GM23338 (cell line): ENCODE results near the gene KPNA6.

Source experiments
- CREB1 ChIP-seq: fragments of 250-450 bp; sonication (Bioruptor Pico); IDR thresholded peaks from 2 replicates; pipeline ENCODE4 v1.5.0; 2020; ENCODE audit warnings: low read depth, mild to moderate bottlenecking, moderate library complexity
- CTCF ChIP-seq, 2 experiments: fragments of 200-600 bp in 1 of 2; sonication (generic) in 1 of 2; conservative IDR thresholded peaks; 2 replicates each; pipeline versions ENCODE4 v1.5.1 to v1.6.1; 2016 to 2017; ENCODE audit warnings: antibody characterized with exemption in 2 of 2, low read depth in 2 of 2, mild to moderate bottlenecking in 2 of 2, moderate library complexity in 1 of 2
- ETS1 ChIP-seq: IDR thresholded peaks from 2 replicates; pipeline ENCODE4 v1.6.1; 2016; ENCODE audit warnings: antibody characterized with exemption
- EZH2 ChIP-seq: fragments of 200-600 bp; sonication (generic); IDR thresholded peaks from one replicate; pipeline ENCODE4 v1.8.0; 2017; ENCODE audit warnings: antibody characterized with exemption, mild to moderate bottlenecking, low read depth; ENCODE audit not compliant: unreplicated experiment
- EZH2phosphoT487 ChIP-seq: fragments of 200-600 bp; sonication (generic); IDR thresholded peaks from one replicate; pipeline ENCODE4 v1.8.1; 2018; ENCODE audit warnings: antibody characterized with exemption; ENCODE audit not compliant: unreplicated experiment
- JUNB ChIP-seq: IDR thresholded peaks from one replicate; pipeline ENCODE4 v1.6.1; 2016; ENCODE audit warnings: antibody characterized with exemption; ENCODE audit not compliant: unreplicated experiment
- NANOG ChIP-seq: IDR thresholded peaks from 2 replicates; pipeline ENCODE4 v1.6.1; 2016; ENCODE audit warnings: antibody characterized with exemption, borderline replicate concordance
- POLR2AphosphoS5 ChIP-seq: IDR thresholded peaks from 2 replicates; pipeline ENCODE4 v1.6.1; 2016; ENCODE audit warnings: antibody characterized with exemption, low read depth
- REST ChIP-seq: IDR thresholded peaks from one replicate; pipeline ENCODE4 v1.6.1; 2018; ENCODE audit warnings: antibody characterized with exemption; ENCODE audit not compliant: unreplicated experiment
- STAT1 ChIP-seq: IDR thresholded peaks from one replicate; pipeline ENCODE4 v1.6.1; 2016; ENCODE audit warnings: antibody characterized with exemption; ENCODE audit not compliant: unreplicated experiment
- ZNF331 ChIP-seq: fragments of 250-450 bp; sonication (Bioruptor Pico); IDR thresholded peaks from 2 replicates; pipeline ENCODE4 v1.5.0; 2020; ENCODE audit warnings: low read depth, mild to moderate bottlenecking, moderate library complexity
- ZNF462 ChIP-seq: fragments of 250-450 bp; sonication (Bioruptor Pico); IDR thresholded peaks from 2 replicates; pipeline ENCODE4 v1.5.0; 2020; ENCODE audit warnings: mild to moderate bottlenecking, moderate library complexity

GRCh38 chr1:32063261-32063681 lies 44.6 kb upstream of the KPNA6 start:
- TF ChIP-seq CTCF (conservative IDR thresholded peaks at IDR 0.05; ENCODE audit: low read depth in 2 of 2) (peak; percentile 56 to 57), POLR2AphosphoS5 (no peak), EZH2phosphoT487 (no peak), ETS1 (no peak), CREB1 (CRISPR knock-in tag) (no peak), REST (no peak), EZH2 (no peak), ZNF331 (CRISPR knock-in tag) (no peak), JUNB (no peak), NANOG (no peak), ZNF462 (CRISPR knock-in tag) (no peak), STAT1 (no peak)
